Measurements from ENCODE around the gene SARDH.

GRCh38 chr9:133781828-133782135, 43.6 kb upstream of the SARDH start:
- TF ChIP-seq EZH2 (IDR thresholded peaks at IDR 0.05; ENCODE audit: low read length) = no peak
- TF ChIP-seq, protein P1, sequence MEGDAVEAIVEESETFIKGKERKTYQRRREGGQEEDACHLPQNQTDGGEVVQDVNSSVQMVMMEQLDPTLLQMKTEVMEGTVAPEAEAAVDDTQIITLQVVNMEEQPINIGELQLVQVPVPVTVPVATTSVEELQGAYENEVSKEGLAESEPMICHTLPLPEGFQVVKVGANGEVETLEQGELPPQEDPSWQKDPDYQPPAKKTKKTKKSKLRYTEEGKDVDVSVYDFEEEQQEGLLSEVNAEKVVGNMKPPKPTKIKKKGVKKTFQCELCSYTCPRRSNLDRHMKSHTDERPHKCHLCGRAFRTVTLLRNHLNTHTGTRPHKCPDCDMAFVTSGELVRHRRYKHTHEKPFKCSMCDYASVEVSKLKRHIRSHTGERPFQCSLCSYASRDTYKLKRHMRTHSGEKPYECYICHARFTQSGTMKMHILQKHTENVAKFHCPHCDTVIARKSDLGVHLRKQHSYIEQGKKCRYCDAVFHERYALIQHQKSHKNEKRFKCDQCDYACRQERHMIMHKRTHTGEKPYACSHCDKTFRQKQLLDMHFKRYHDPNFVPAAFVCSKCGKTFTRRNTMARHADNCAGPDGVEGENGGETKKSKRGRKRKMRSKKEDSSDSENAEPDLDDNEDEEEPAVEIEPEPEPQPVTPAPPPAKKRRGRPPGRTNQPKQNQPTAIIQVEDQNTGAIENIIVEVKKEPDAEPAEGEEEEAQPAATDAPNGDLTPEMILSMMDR (optimal IDR thresholded peaks at IDR 0.05 in 1 of 3, IDR thresholded peaks at IDR 0.05 in 1 of 3, conservative IDR thresholded peaks at IDR 0.05 in 1 of 3; ENCODE audit: extremely low read depth in 1 of 3, insufficient read depth in 2 of 3, low read length in 3 of 3) = no peak

All from keratinocyte (primary cell).